ENCODE measurements around the gene FBN1.

The FBN1 gene

GRCh38 chr15:48501208-48501607, 144.3 kb downstream of the FBN1 start:
- no peak for DNase-seq

- DNase-seq, result no peak
Observed at GRCh38 chr15:48500595-48500994, 144.9 kb downstream of the FBN1 start.

- no peak for DNase-seq
Observed at GRCh38 chr15:48499978-48500377, 145.5 kb downstream of the FBN1 start.

GRCh38 chr15:48498828-48499227, 146.7 kb downstream of the FBN1 start:
- DNase-seq, result no peak

GRCh38 chr15:48494631-48495030, 150.9 kb downstream of the FBN1 start:
- DNase-seq, result no peak

GRCh38 chr15:48493763-48494225, 151.7 kb downstream of the FBN1 start:
- DNase-seq, result no peak

GRCh38 chr15:48493084-48493762, 152.3 kb downstream of the FBN1 start:
- DNase-seq, result no peak

GRCh38 chr15:48486228-48486627, 159.3 kb downstream of the FBN1 start:
- DNase-seq, result no peak

GRCh38 chr15:48481802-48482201, 163.7 kb downstream of the FBN1 start:
- DNase-seq, result no peak

GRCh38 chr15:48479751-48480150, 165.8 kb downstream of the FBN1 start:
- DNase-seq, result no peak

- no peak for DNase-seq
Observed at GRCh38 chr15:48478581-48478980, 166.9 kb downstream of the FBN1 start.

GRCh38 chr15:48477795-48478360, 167.6 kb downstream of the FBN1 start:
- DNase-seq, result no peak

GRCh38 chr15:48475600-48476395, 169.7 kb downstream of the FBN1 start:
- no peak for DNase-seq

GRCh38 chr15:48473667-48474066, 171.8 kb downstream of the FBN1 start:
- no peak for DNase-seq

GRCh38 chr15:48472756-48473155, 172.8 kb downstream of the FBN1 start:
- DNase-seq, result no peak

GRCh38 chr15:48471073-48471472, 174.4 kb downstream of the FBN1 start:
- no peak for DNase-seq

GRCh38 chr15:48470096-48470495, 175.4 kb downstream of the FBN1 start:
- DNase-seq, result no peak

- no peak for DNase-seq
Observed at GRCh38 chr15:48469681-48470080, 175.8 kb downstream of the FBN1 start.

- no peak for DNase-seq
Observed at GRCh38 chr15:48469271-48469670, 176.2 kb downstream of the FBN1 start.

GRCh38 chr15:48467801-48468200, 177.7 kb downstream of the FBN1 start:
- DNase-seq, result no peak

- DNase-seq, result no peak
Observed at GRCh38 chr15:48466820-48467219, 178.7 kb downstream of the FBN1 start.

- DNase-seq, result no peak
Observed at GRCh38 chr15:48466079-48466478, 179.4 kb downstream of the FBN1 start.

GRCh38 chr15:48465410-48465809, 180.1 kb downstream of the FBN1 start:
- DNase-seq, result no peak

GRCh38 chr15:48463366-48463880, 182.1 kb downstream of the FBN1 start:
- no peak for DNase-seq

Measured in activated T-cell treated with anti-CD3 and anti-CD28 coated beads, Interleukin-2, amount 50 U/mL, for 1 hour (primary cell).